Measurements from ENCODE around the gene TAOK1.
"Not testable (repeated sequence)": the region's sequence is repeated elsewhere in the genome, so short reads cannot be mapped to it uniquely, and the experiment has no call there.

The TAOK1 gene

GRCh38 chr17:29389982-29390850, at the start of gene TAOK1:
TSS of gene TAOK1 (plus strand) at chr17:29390363. CDS start at chr17:29451549, 61,186 bp downstream.
- peak; percentile 99 for DNase-seq (ENCODE audit: low spot score)

- DNase-seq (ENCODE audit: low spot score): no peak
Observed at GRCh38 chr17:29341726-29342125, 48.4 kb upstream of the TAOK1 start.

- no peak for DNase-seq (ENCODE audit: low spot score)
Observed at GRCh38 chr17:29342158-29342765, 47.9 kb upstream of the TAOK1 start.

GRCh38 chr17:29344201-29344856, 45.8 kb upstream of the TAOK1 start:
- DNase-seq (ENCODE audit: low spot score): no peak

GRCh38 chr17:29345066-29345465, 45.1 kb upstream of the TAOK1 start:
- no peak for DNase-seq (ENCODE audit: low spot score)

GRCh38 chr17:29345470-29345869, 44.7 kb upstream of the TAOK1 start:
- DNase-seq (ENCODE audit: low spot score): not testable (repeated sequence)

GRCh38 chr17:29346462-29346861, 43.7 kb upstream of the TAOK1 start:
- no peak for DNase-seq (ENCODE audit: low spot score)

GRCh38 chr17:29347831-29348629, 42.1 kb upstream of the TAOK1 start:
- DNase-seq (ENCODE audit: low spot score): no peak

- no peak for DNase-seq (ENCODE audit: low spot score)
Observed at GRCh38 chr17:29349409-29349808, 40.8 kb upstream of the TAOK1 start.

GRCh38 chr17:29352146-29352545, 38.0 kb upstream of the TAOK1 start:
- no peak for DNase-seq (ENCODE audit: low spot score)

- DNase-seq (ENCODE audit: low spot score): no peak
Observed at GRCh38 chr17:29357232-29357631, 32.9 kb upstream of the TAOK1 start.

- DNase-seq (ENCODE audit: low spot score): no peak
Observed at GRCh38 chr17:29357821-29358232, 32.3 kb upstream of the TAOK1 start.

GRCh38 chr17:29358416-29358815, 31.7 kb upstream of the TAOK1 start:
- DNase-seq (ENCODE audit: low spot score): no peak

- DNase-seq (ENCODE audit: low spot score): no peak
Observed at GRCh38 chr17:29359777-29360176, 30.4 kb upstream of the TAOK1 start.

GRCh38 chr17:29363716-29364115, 26.4 kb upstream of the TAOK1 start:
- no peak for DNase-seq (ENCODE audit: low spot score)

- no peak for DNase-seq (ENCODE audit: low spot score)
Observed at GRCh38 chr17:29364691-29365090, 25.5 kb upstream of the TAOK1 start.

- DNase-seq (ENCODE audit: low spot score): no peak
Observed at GRCh38 chr17:29368161-29368560, 22.0 kb upstream of the TAOK1 start.

- DNase-seq (ENCODE audit: low spot score): no peak
Observed at GRCh38 chr17:29368926-29369325, 21.2 kb upstream of the TAOK1 start.

- peak; percentile 85 for DNase-seq (ENCODE audit: low spot score)
Observed at GRCh38 chr17:29369831-29370735, 20.1 kb upstream of the TAOK1 start.

GRCh38 chr17:29376667-29377270, 13.4 kb upstream of the TAOK1 start:
- peak; percentile 95 for DNase-seq (ENCODE audit: low spot score)

GRCh38 chr17:29378500-29378899, 11.7 kb upstream of the TAOK1 start:
- no peak for DNase-seq (ENCODE audit: low spot score)
